HG03060 (cell line): Measurements from ENCODE around the gene PTPRC.

ENCODE experiments used
- ATAC-seq: cut with Tn5 transposase; IDR thresholded peaks from one replicate; pipeline ENCODE4 v1.9.1; 2021; ENCODE audit warnings: low read depth, moderate number of reproducible peaks; ENCODE audit not compliant: unreplicated experiment

PTPRC gene

GRCh38 chr1:198642983-198643382 lies 4.1 kb downstream of the PTPRC start:
- no peak for ATAC-seq

GRCh38 chr1:198643808-198644207 lies 5.0 kb downstream of the PTPRC start:
- no peak for ATAC-seq

GRCh38 chr1:198647055-198647454 lies 8.2 kb downstream of the PTPRC start:
- ATAC-seq = no peak

- ATAC-seq = no peak
Observed at GRCh38 chr1:198648592-198648991, 9.8 kb downstream of the PTPRC start.

- peak; percentile 18 for ATAC-seq
Observed at GRCh38 chr1:198649232-198649967, 10.6 kb downstream of the PTPRC start.

- peak; percentile 36 for ATAC-seq
Observed at GRCh38 chr1:198649968-198650338, 11.1 kb downstream of the PTPRC start.

GRCh38 chr1:198650506-198650905 lies 11.7 kb downstream of the PTPRC start:
- no peak for ATAC-seq

- peak; percentile 36 for ATAC-seq
Observed at GRCh38 chr1:198651650-198652400, 13.0 kb downstream of the PTPRC start.

GRCh38 chr1:198653808-198654413 lies 15.1 kb downstream of the PTPRC start:
- no peak for ATAC-seq

- no peak for ATAC-seq
Observed at GRCh38 chr1:198655459-198656121, 16.8 kb downstream of the PTPRC start.

- ATAC-seq = no peak
Observed at GRCh38 chr1:198656500-198656932, 17.7 kb downstream of the PTPRC start.

- peak; percentile 23 for ATAC-seq
Observed at GRCh38 chr1:198657550-198658064, 18.8 kb downstream of the PTPRC start.

- peak; percentile 29 for ATAC-seq
Observed at GRCh38 chr1:198660341-198661261, 21.8 kb downstream of the PTPRC start.

GRCh38 chr1:198662821-198663220 lies 24.0 kb downstream of the PTPRC start:
- ATAC-seq = no peak

GRCh38 chr1:198664068-198664788 lies 25.4 kb downstream of the PTPRC start:
- ATAC-seq = no peak

GRCh38 chr1:198667186-198667585 lies 28.3 kb downstream of the PTPRC start:
- ATAC-seq = no peak

- ATAC-seq = no peak
Observed at GRCh38 chr1:198667807-198668206, 29.0 kb downstream of the PTPRC start.

GRCh38 chr1:198669023-198669698 lies 30.3 kb downstream of the PTPRC start:
- peak; percentile 94 for ATAC-seq

GRCh38 chr1:198669771-198670170 lies 30.9 kb downstream of the PTPRC start:
- no peak for ATAC-seq
